GM23248 (cell line): ENCODE data around the gene SHD. TPM values are rescaled to one million over a fixed set of nuclear protein-coding genes. Genes with fewer than 3 reads are reported as not detected.

Source experiments
- DNase-seq: peaks from one replicate; pipeline ENCODE4 v3.0.0-alpha.2; 2015
- H2AFZ ChIP-seq: fragments of 200-600 bp; sonication (generic); 2 replicates; pipeline ENCODE4 v1.6.1; 2016; ENCODE audit warnings: antibody characterized with exemption
- H3F3A ChIP-seq: fragments of 200-600 bp; sonication (generic); 2 replicates; pipeline ENCODE4 v1.6.1; 2016; ENCODE audit warnings: mild to moderate bottlenecking, antibody characterized with exemption, mixed run types; ENCODE audit not compliant: insufficient read depth
- H3K27ac ChIP-seq: fragments of 200-600 bp; sonication (generic); 2 replicates; pipeline ENCODE4 v1.5.1; 2016; ENCODE audit warnings: mild to moderate bottlenecking
- H3K27me3 ChIP-seq: fragments of 200-600 bp; sonication (generic); replicated peaks from 2 replicates; pipeline ENCODE4 v1.6.1; 2016; ENCODE audit warnings: mild to moderate bottlenecking; ENCODE audit not compliant: insufficient read depth
- H3K36me3 ChIP-seq: fragments of 200-600 bp; sonication (generic); 2 replicates; pipeline ENCODE4 v1.6.1; 2016; ENCODE audit warnings: low read depth, mild to moderate bottlenecking
- H3K4me1 ChIP-seq: fragments of 200-600 bp; sonication (generic); 2 replicates; pipeline ENCODE4 v1.6.1; 2016; ENCODE audit warnings: mild to moderate bottlenecking; ENCODE audit not compliant: insufficient read depth
- H3K4me2 ChIP-seq: fragments of 200-600 bp; sonication (generic); one replicate; pipeline ENCODE4 v1.6.1; 2016; ENCODE audit warnings: mild to moderate bottlenecking; ENCODE audit not compliant: unreplicated experiment
- H3K4me3 ChIP-seq: fragments of 200-600 bp; sonication (generic); 2 replicates; pipeline ENCODE4 v1.5.1; 2016; ENCODE audit warnings: mild to moderate bottlenecking
- H3K79me2 ChIP-seq: fragments of 200-600 bp; sonication (generic); 2 replicates; pipeline ENCODE4 v1.6.1; 2016; ENCODE audit warnings: mild to moderate bottlenecking; ENCODE audit not compliant: insufficient read depth
- H3K9ac ChIP-seq: fragments of 200-600 bp; sonication (generic); 2 replicates; pipeline ENCODE4 v1.6.1; 2016; ENCODE audit warnings: mild to moderate bottlenecking
- H3K9me2 ChIP-seq: fragments of 200-600 bp; sonication (generic); 2 replicates; pipeline ENCODE4 v1.6.1; 2016; ENCODE audit warnings: mixed run types, mild to moderate bottlenecking, moderate library complexity; ENCODE audit not compliant: insufficient read depth
- H3K9me3 ChIP-seq: fragments of 200-600 bp; sonication (generic); one replicate; pipeline ENCODE4 v1.6.1; 2017; ENCODE audit warnings: low read depth
- H4K20me1 ChIP-seq: fragments of 200-600 bp; sonication (generic); 2 replicates; pipeline ENCODE4 v1.6.0; 2016; ENCODE audit not compliant: insufficient read depth
- EZH2 ChIP-seq: fragments of 200-600 bp; sonication (generic); IDR thresholded peaks from 2 replicates; pipeline ENCODE4 v1.6.1; 2018; ENCODE audit warnings: antibody characterized with exemption, mild to moderate bottlenecking; ENCODE audit not compliant: insufficient read depth, poor library complexity, severe bottlenecking
- EZH2phosphoT487 ChIP-seq: fragments of 200-600 bp; sonication (generic); IDR thresholded peaks from 2 replicates; pipeline ENCODE4 v1.6.1; 2018; ENCODE audit warnings: antibody characterized with exemption, moderate library complexity, mild to moderate bottlenecking, low read depth; ENCODE audit not compliant: insufficient read depth
- WGBS, 2 experiments: methylation state at CpG; one replicate each; pipeline ENCODE4 v1.1.6; 2015 to 2017; ENCODE audit warnings: low lambda C conversion rate in 2 of 2, low coverage in 1 of 2; ENCODE audit errors: missing lambda C conversion rate in 2 of 2; 5-methylcytosine and 5-hydroxymethylcytosine counted together
- in situ Hi-C: fragments of 300-500 bp; cut with MboI; formaldehyde crosslinking; loops from 2 replicates; pipeline ENCODE4 v1.15.0; 2020
- polyA plus RNA-seq: library from polyadenylated mRNA; unstranded; fragments of >200 nt; fragmentation: Nextera tagmentation; extraction: Ambion mirVana; gene quantifications from 2 replicates; pipeline ENCODE4 v1.2.1, GENCODE V29; 2016
- total RNA-seq: library from RNA; depleted of rRNA; stranded (reverse); fragments of >200 nt; shearing (Covaris generic); gene quantifications from 2 replicates; pipeline ENCODE4 v1.2.3, GENCODE V29; 2014

SHD gene
- total and polyA plus RNA-seq, 2 experiments from 2014 or later: not detected

DNA sequence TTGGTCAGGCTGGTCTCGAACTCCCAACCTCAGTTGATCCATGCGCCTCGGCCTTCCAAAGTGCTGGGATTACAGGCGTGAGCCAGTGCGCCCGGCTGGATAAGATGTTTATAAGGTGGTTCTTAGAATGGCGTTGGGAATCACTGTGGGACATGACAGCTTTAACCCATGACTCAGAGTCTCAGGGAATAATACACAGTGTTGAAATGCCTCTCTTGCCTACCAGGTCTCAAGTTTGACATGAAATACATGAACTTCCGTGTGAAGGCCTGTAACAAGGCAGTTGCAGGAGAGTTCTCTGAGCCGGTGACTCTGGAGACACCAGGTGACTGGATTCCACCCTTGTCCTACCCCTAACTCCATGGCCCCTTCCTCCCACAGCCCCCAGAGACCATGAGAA lies 37.9 kb downstream of the SHD start:
- H3K9me2 ChIP-seq: no peaks in the 10 kb centered on the region
- no peak overlapping the region for H3K27ac ChIP-seq
- no peaks in the 10 kb centered on the region for H3F3A ChIP-seq
- no peak overlapping the region for H3K4me2 ChIP-seq
- no peaks in the 10 kb centered on the region for H3K4me1 ChIP-seq
- no peaks in the 10 kb centered on the region for H3K27me3 ChIP-seq
- H3K9me3 ChIP-seq: no peaks in the 10 kb centered on the region
- 88 to 90% methylated on average over 9 of the region's 9 CpGs for WGBS, 2 experiments
- DNase-seq: no peak
- H3K9ac ChIP-seq: no peak overlapping the region
- in situ Hi-C loops: no loop called here
- no peaks in the 10 kb centered on the region for H4K20me1 ChIP-seq
- H3K4me3 ChIP-seq: no peak overlapping the region
- H2AFZ ChIP-seq: no peak overlapping the region
- H3K36me3 ChIP-seq: no peaks in the 10 kb centered on the region
- no peaks in the 10 kb centered on the region for H3K79me2 ChIP-seq
- TF ChIP-seq EZH2 (no peak), EZH2phosphoT487 (no peak)

DNA sequence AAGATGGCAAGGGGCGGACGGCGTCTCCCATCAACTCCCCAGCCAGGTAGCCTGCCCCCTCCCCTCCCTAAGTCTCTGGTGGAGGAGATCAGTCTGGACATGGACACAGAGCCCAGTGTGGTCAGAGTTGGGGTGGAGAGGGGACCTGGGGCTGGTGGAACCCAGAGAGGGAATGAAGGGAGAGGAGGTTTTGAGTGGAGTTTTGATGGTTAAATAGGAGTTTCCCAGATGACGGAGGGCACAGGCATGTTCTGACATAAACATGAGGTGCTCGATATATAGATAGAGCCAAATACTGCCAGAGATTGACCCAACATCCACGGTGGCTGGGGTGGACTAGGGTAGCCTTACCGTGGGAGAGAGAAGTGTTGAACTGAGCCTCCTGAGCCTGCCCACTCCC lies 39.4 kb downstream of the SHD start:
- Histone ChIP-seq H3K79me2 (no peaks in the 10 kb centered on the region), H4K20me1 (no peaks in the 10 kb centered on the region), H3K27me3 (no peaks in the 10 kb centered on the region), H3K4me1 (no peaks in the 10 kb centered on the region), H2AFZ (no peak overlapping the region), H3K9me3 (no peaks in the 10 kb centered on the region), H3K27ac (no peak overlapping the region), H3K4me2 (no peak overlapping the region), H3K4me3 (no peak overlapping the region), H3F3A (no peaks in the 10 kb centered on the region), H3K9ac (no peak overlapping the region), H3K36me3 (no peaks in the 10 kb centered on the region), H3K9me2 (no peaks in the 10 kb centered on the region)
- DNase-seq: no peak
- TF ChIP-seq EZH2 (no peak), EZH2phosphoT487 (no peak)
- 88 to 90% methylated on average over 7 of the region's 7 CpGs for WGBS, 2 experiments
- in situ Hi-C loops: no loop called here

DNA sequence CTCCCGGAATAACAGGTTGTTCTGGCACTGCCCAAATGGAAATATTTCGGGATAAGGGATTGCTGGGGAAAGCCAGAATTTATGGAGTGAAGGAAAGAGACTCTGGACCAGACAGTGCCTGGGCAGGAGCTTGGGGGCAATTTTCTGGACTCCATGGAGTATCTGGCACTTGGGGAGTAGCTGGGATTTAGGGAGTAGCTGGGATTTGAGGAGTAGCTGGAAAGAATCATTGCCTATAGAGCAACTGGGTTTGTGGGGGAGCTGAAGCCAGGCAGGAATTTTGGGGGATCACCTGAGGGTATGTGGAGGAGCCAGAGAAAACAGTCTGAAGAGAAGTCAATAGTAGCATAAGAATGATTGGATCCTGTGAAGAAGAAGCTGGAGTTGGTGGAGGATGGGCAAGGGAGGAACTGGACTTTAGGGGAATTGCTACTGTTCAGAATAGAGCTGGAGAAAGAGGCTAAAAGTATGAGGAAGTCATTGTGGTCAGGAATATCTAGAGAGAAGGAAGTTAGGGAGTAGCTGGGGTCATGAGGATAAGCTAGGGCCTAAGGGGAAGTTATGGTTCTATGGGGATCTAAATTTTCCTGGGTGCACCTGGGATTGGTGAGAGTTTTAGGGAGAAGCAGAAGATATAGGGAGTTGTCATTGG lies 40.1 kb downstream of the SHD start:
- Histone ChIP-seq H3K4me2 (no peak overlapping the region), H3K4me3 (no peak overlapping the region), H3K4me1 (no peaks in the 10 kb centered on the region), H3K27me3 (no peaks in the 10 kb centered on the region), H3F3A (no peaks in the 10 kb centered on the region), H3K9me2 (no peaks in the 10 kb centered on the region), H3K9me3 (no peaks in the 10 kb centered on the region), H3K79me2 (no peaks in the 10 kb centered on the region), H3K9ac (no peak overlapping the region), H4K20me1 (no peaks in the 10 kb centered on the region), H2AFZ (no peak overlapping the region), H3K36me3 (no peaks in the 10 kb centered on the region), H3K27ac (no peak overlapping the region)
- 67 to 71% methylated on average over 2 of the region's 2 CpGs for WGBS, 2 experiments
- TF ChIP-seq EZH2phosphoT487 (no peak), EZH2 (no peak)
- DNase-seq: no peak
- in situ Hi-C loops: no loop called here

DNA sequence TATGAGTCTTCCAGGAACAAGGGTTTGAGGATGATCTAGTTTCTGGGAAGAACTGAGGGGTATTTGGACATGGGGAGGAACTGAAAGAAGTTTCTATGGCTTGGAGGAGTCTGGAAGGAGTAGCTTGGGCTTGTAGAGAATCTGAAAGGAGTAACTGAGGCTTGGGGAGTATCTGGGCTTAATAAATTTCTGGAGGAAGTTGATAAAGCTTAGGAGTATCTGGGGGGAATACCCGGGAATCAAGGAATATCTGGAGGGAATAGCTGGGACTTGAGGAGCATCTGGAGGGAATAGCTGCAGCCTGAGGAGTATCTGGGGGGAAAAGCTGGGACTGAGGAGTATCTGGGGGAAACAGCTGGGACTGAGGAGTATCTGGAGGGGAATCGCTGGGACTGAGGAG lies 41.4 kb downstream of the SHD start:
- H3K9me3 ChIP-seq: no peaks in the 10 kb centered on the region
- no peaks in the 10 kb centered on the region for H3K4me1 ChIP-seq
- 94 to 97% methylated on average over 2 of the region's 2 CpGs for WGBS, 2 experiments
- no peaks in the 10 kb centered on the region for H3K9me2 ChIP-seq
- no peak for TF ChIP-seq EZH2
- TF ChIP-seq EZH2phosphoT487: no peak
- H3K4me3 ChIP-seq: no peak overlapping the region
- in situ Hi-C loops: no loop called here
- no peaks in the 10 kb centered on the region for H3K36me3 ChIP-seq
- no peaks in the 10 kb centered on the region for H3K27me3 ChIP-seq
- no peak overlapping the region for H2AFZ ChIP-seq
- no peak for DNase-seq
- H3F3A ChIP-seq: no peaks in the 10 kb centered on the region
- no peak overlapping the region for H3K9ac ChIP-seq
- no peaks in the 10 kb centered on the region for H4K20me1 ChIP-seq
- H3K79me2 ChIP-seq: no peaks in the 10 kb centered on the region
- no peak overlapping the region for H3K4me2 ChIP-seq
- H3K27ac ChIP-seq: no peak overlapping the region
